ENCODE measurements around the gene ZNF580. TPM values are rescaled to one million over a fixed set of nuclear protein-coding genes. Genes with fewer than 3 reads are reported as not detected.

Gene ZNF580
- total RNA-seq, 2 experiments from 2014 or later = 24.4 to 50.0 TPM

DNA sequence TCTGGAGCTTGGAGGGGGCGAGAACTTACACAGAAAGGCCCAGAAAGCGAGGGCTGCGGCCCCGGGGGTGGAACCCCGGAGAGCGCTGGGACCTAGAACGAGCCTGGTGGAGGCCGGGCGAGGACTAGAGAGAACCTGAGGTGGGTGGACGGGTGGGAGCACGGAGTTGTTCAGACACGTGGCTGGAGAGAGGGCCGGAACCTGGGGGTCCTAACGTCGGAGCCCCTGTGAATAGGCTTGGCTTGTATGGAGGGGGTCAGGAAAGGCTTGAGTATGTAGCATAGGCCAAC lies 3.0 kb downstream of the ZNF580 start:
- no peak for DNase-seq (ENCODE audit: low spot score)
- Histone ChIP-seq H3K27ac (ENCODE audit: low read depth, low read length, poor library complexity, severe bottlenecking) (peak overlapping the region; percentile 86), H3K79me2 (ENCODE audit: insufficient read depth, low read depth, low read length) (peaks cover 59% of the 10 kb centered on the region)

DNA sequence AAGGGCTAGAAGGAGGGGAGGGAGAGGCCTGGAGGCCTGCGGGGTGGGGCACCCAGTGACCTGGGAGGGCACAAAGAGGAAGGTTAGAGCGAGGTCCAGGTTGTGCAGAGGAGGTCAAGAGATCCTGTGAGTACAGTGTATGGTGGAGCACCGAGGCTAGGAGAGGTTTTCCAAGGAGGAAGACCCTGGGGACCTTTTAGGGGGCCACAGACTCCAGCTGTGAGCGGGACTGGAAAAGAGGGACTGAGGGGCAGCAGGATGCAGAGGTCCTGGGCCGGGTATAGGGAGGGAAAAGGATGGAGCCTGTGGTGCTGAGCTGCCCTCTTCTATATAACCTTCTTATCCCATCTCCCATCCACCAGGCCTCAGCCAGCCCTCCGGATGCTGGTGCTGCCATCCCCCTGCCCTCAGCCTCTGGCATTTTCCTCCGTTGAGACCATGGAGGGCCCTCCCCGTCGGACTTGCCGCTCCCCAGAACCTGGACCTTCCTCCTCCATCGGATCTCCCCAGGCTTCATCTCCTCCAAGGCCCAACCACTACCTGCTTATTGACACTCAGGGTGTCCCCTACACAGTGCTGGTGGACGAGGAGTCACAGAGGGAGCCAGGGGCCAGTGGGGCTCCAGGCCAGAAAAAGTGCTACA lies 3.5 kb downstream of the ZNF580 start:
- peak overlapping the region; percentile 86 for H3K27ac ChIP-seq (ENCODE audit: low read depth, low read length, poor library complexity, severe bottlenecking)
- peaks cover 31% of the 10 kb centered on the region for H3K36me3 ChIP-seq (ENCODE audit: insufficient read depth, low read length)
- H3K4me3 ChIP-seq (ENCODE audit: low read depth, low read length, poor library complexity, severe bottlenecking) = peak overlapping the region; percentile 98
- no peak for DNase-seq (ENCODE audit: low spot score)
- no peaks in the 10 kb centered on the region for H3K9me3 ChIP-seq (ENCODE audit: low read length)
- H3K79me2 ChIP-seq (ENCODE audit: insufficient read depth, low read depth, low read length) = peaks cover 61% of the 10 kb centered on the region
- peak overlapping the region; percentile 89 for H3K4me2 ChIP-seq (ENCODE audit: low read length)
- no peaks in the 10 kb centered on the region for H4K20me1 ChIP-seq (ENCODE audit: insufficient read depth, low read length)
- BruUV-seq (replicated peaks) = no TSS peak
- CTCF ChIA-PET (ENCODE audit: unreplicated experiment) = no interaction called here
- H3K4me1 ChIP-seq (ENCODE audit: insufficient read depth, low read length, poor library complexity, severe bottlenecking) = peaks cover 62% of the 10 kb centered on the region
- H2AFZ ChIP-seq (ENCODE audit: low read length) = no peak overlapping the region
- no peaks in the 10 kb centered on the region for H3K9me2 ChIP-seq (ENCODE audit: insufficient read depth, low read length)
- TF ChIP-seq EZH2phosphoT487 (IDR thresholded peaks at IDR 0.05; ENCODE audit: borderline replicate concordance, low read depth, low read length) = no peak
- TF ChIP-seq, protein P1, sequence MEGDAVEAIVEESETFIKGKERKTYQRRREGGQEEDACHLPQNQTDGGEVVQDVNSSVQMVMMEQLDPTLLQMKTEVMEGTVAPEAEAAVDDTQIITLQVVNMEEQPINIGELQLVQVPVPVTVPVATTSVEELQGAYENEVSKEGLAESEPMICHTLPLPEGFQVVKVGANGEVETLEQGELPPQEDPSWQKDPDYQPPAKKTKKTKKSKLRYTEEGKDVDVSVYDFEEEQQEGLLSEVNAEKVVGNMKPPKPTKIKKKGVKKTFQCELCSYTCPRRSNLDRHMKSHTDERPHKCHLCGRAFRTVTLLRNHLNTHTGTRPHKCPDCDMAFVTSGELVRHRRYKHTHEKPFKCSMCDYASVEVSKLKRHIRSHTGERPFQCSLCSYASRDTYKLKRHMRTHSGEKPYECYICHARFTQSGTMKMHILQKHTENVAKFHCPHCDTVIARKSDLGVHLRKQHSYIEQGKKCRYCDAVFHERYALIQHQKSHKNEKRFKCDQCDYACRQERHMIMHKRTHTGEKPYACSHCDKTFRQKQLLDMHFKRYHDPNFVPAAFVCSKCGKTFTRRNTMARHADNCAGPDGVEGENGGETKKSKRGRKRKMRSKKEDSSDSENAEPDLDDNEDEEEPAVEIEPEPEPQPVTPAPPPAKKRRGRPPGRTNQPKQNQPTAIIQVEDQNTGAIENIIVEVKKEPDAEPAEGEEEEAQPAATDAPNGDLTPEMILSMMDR (conservative IDR thresholded peaks at IDR 0.05; ENCODE audit: low read length) = no peak
- POLR2A ChIA-PET = no interaction called here
- intact Hi-C loops (cut with micrococcal nuclease; ENCODE audit: unreplicated experiment) = loop anchor here (5.0 kb wide), 1 partner anchor 498 kb away; the partner anchor contains the start of gene ZNF444

More for the DNA sequence above, 3.0 kb downstream of the ZNF580 start:
- BruUV-seq (replicated peaks) = no TSS peak
- Histone ChIP-seq H3K4me3 (ENCODE audit: low read depth, low read length, poor library complexity, severe bottlenecking) (peak overlapping the region; percentile 98), H2AFZ (ENCODE audit: low read length) (no peak overlapping the region), H3K36me3 (ENCODE audit: insufficient read depth, low read length) (peaks cover 32% of the 10 kb centered on the region), H4K20me1 (ENCODE audit: insufficient read depth, low read length) (no peaks in the 10 kb centered on the region), H3K4me1 (ENCODE audit: insufficient read depth, low read length, poor library complexity, severe bottlenecking) (peaks cover 62% of the 10 kb centered on the region), H3K9me3 (ENCODE audit: low read length) (no peaks in the 10 kb centered on the region), H3K4me2 (ENCODE audit: low read length) (peak overlapping the region; percentile 89), H3K9me2 (ENCODE audit: insufficient read depth, low read length) (no peaks in the 10 kb centered on the region)
- no peak for TF ChIP-seq EZH2phosphoT487 (IDR thresholded peaks at IDR 0.05; ENCODE audit: borderline replicate concordance, low read depth, low read length)
- TF ChIP-seq, protein P1 (conservative IDR thresholded peaks at IDR 0.05; ENCODE audit: low read length) = no peak
- intact Hi-C loops (cut with micrococcal nuclease; ENCODE audit: unreplicated experiment) = loop anchor here (1.0 to 5.0 kb wide), 2 partner anchors 45 to 498 kb away; partner anchors contain the start of genes FIZ1 and ZNF444
- CTCF ChIA-PET (ENCODE audit: unreplicated experiment) = no interaction called here
- POLR2A ChIA-PET = no interaction called here

DNA sequence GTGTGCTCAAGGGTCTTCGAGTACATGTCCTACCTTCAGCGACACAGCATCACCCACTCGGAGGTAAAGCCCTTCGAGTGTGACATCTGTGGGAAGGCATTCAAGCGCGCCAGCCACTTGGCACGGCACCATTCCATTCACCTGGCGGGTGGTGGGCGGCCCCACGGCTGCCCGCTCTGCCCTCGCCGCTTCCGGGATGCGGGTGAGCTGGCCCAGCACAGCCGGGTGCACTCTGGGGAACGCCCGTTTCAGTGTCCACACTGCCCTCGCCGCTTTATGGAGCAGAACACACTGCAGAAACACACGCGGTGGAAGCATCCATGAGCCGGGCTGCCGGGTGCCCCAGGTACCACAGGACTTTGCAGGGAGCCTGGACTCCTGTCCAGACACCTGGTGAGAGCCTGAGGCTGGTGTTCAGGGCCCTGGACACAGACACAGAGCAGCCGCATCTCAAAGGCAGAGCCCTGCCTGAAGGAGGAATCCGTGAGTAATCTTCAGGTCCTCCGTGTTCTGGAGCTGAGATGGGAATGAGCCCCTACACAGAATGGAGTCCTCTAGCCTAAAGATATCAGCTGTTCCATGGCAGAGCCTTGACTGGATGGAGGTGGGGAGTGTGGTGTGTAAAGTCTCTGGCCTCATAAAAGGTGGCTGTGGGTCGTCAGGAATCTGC lies 4.2 kb downstream of the ZNF580 start:
- BruUV-seq (replicated peaks) = no TSS peak
- POLR2A ChIA-PET = interaction anchor here (1.2 kb wide), 1 partner anchor 9 kb away, joined by 3 read pairs; no protein-coding TSS in a partner anchor
- H2AFZ ChIP-seq (ENCODE audit: low read length) = no peak overlapping the region

More for the DNA sequence above, 4.2 kb downstream of the ZNF580 start:
- Histone ChIP-seq H3K4me3 (ENCODE audit: low read depth, low read length, poor library complexity, severe bottlenecking) (peak overlapping the region; percentile 98), H3K79me2 (ENCODE audit: insufficient read depth, low read depth, low read length) (peaks cover 61% of the 10 kb centered on the region), H3K27ac (ENCODE audit: low read depth, low read length, poor library complexity, severe bottlenecking) (peak overlapping the region; percentile 86), H4K20me1 (ENCODE audit: insufficient read depth, low read length) (no peaks in the 10 kb centered on the region), H3K9me2 (ENCODE audit: insufficient read depth, low read length) (no peaks in the 10 kb centered on the region), H3K4me2 (ENCODE audit: low read length) (peak overlapping the region; percentile 89), H3K4me1 (ENCODE audit: insufficient read depth, low read length, poor library complexity, severe bottlenecking) (peaks cover 59% of the 10 kb centered on the region), H3K36me3 (ENCODE audit: insufficient read depth, low read length) (peaks cover 38% of the 10 kb centered on the region), H3K9me3 (ENCODE audit: low read length) (no peaks in the 10 kb centered on the region)
- intact Hi-C loops (cut with micrococcal nuclease; ENCODE audit: unreplicated experiment) = loop anchor here (5.0 kb wide), 1 partner anchor 497 kb away; the partner anchor contains the start of gene ZNF444
- TF ChIP-seq EZH2phosphoT487 (IDR thresholded peaks at IDR 0.05; ENCODE audit: borderline replicate concordance, low read depth, low read length) = no peak
- TF ChIP-seq, protein P1 (conservative IDR thresholded peaks at IDR 0.05; ENCODE audit: low read length) = no peak
- peak; percentile 54 for DNase-seq (ENCODE audit: low spot score)
- CTCF ChIA-PET (ENCODE audit: unreplicated experiment) = no interaction called here

Data from OCI-LY7 (cell line).